Trophoblast cell (in vitro differentiated cells and primary cell): ENCODE data around the gene INO80E.

Experiments used
- DNase-seq, 2 donors: peaks; one replicate each; pipeline ENCODE4 v3.0.0-alpha.2; 2016
- H2AFZ ChIP-seq: 2 replicates; pipeline ENCODE4 v1.6.1; 2013; ENCODE audit warnings: low read length, moderate library complexity, mild to moderate bottlenecking; ENCODE audit not compliant: insufficient read depth, poor library complexity
- H2AK5ac ChIP-seq: 2 replicates; pipeline ENCODE4 v1.6.1; 2013; ENCODE audit warnings: mild to moderate bottlenecking, low read length
- H2BK120ac ChIP-seq: 2 replicates; pipeline ENCODE4 v1.6.1; 2013; ENCODE audit warnings: low read length, mild to moderate bottlenecking, moderate library complexity; ENCODE audit not compliant: insufficient read depth, poor library complexity
- H2BK12ac ChIP-seq: 2 replicates; pipeline ENCODE4 v1.6.1; 2013; ENCODE audit warnings: mild to moderate bottlenecking, low read length, moderate library complexity
- H2BK5ac ChIP-seq: 2 replicates; pipeline ENCODE4 v1.6.1; 2013; ENCODE audit warnings: low read length, low read depth, moderate library complexity, mild to moderate bottlenecking; ENCODE audit not compliant: poor library complexity
- H3K14ac ChIP-seq: 2 replicates; pipeline ENCODE4 v1.6.1; 2013; ENCODE audit warnings: mild to moderate bottlenecking, low read length
- H3K18ac ChIP-seq: 2 replicates; pipeline ENCODE4 v1.6.1; 2013; ENCODE audit warnings: mild to moderate bottlenecking, low read length
- H3K23ac ChIP-seq: 2 replicates; pipeline ENCODE4 v1.6.1; 2013; ENCODE audit warnings: low read length
- H3K27ac ChIP-seq: 2 replicates; pipeline ENCODE4 v1.5.1; 2013; ENCODE audit warnings: low read depth, mild to moderate bottlenecking, inconsistent platforms, low read length, moderate library complexity
- H3K27me3 ChIP-seq: 2 replicates; pipeline ENCODE4 v1.6.1; 2013; ENCODE audit warnings: inconsistent platforms, mild to moderate bottlenecking, low read length, moderate library complexity; ENCODE audit not compliant: insufficient read depth
- H3K36me3 ChIP-seq, 2 experiments: 1 replicate in 1 of 2; 2 replicates in 1 of 2; pipeline ENCODE4 v1.6.1; 2013; ENCODE audit warnings: low read length in 2 of 2, mild to moderate bottlenecking in 2 of 2, moderate library complexity in 1 of 2; ENCODE audit not compliant: insufficient read depth in 2 of 2, control insufficient read depth in 1 of 2
- H3K4ac ChIP-seq: 2 replicates; pipeline ENCODE4 v1.6.1; 2013; ENCODE audit warnings: low read depth, mild to moderate bottlenecking, low read length, moderate library complexity
- H3K4me1 ChIP-seq, 2 experiments: 1 replicate in 1 of 2; 2 replicates in 1 of 2; pipeline ENCODE4 v1.6.1; 2013; ENCODE audit warnings: low read length in 2 of 2, mild to moderate bottlenecking in 2 of 2, moderate library complexity in 1 of 2; ENCODE audit not compliant: insufficient read depth in 2 of 2, control insufficient read depth in 1 of 2
- H3K4me2 ChIP-seq: 2 replicates; pipeline ENCODE4 v1.6.1; 2013; ENCODE audit warnings: inconsistent platforms, mild to moderate bottlenecking, low read length, moderate library complexity
- H3K4me3 ChIP-seq: 2 replicates; pipeline ENCODE4 v1.5.1; 2013; ENCODE audit warnings: mild to moderate bottlenecking, low read depth, low read length, inconsistent platforms
- H3K79me1 ChIP-seq: one replicate; pipeline ENCODE4 v1.6.1; 2013; ENCODE audit warnings: low read length
- H3K79me2 ChIP-seq: 2 replicates; pipeline ENCODE4 v1.6.1; 2013; ENCODE audit warnings: low read length, mild to moderate bottlenecking; ENCODE audit not compliant: control insufficient read depth, insufficient read depth, poor library complexity
- H3K9ac ChIP-seq: 2 replicates; pipeline ENCODE4 v1.6.1; 2013; ENCODE audit warnings: mild to moderate bottlenecking, low read length
- H3K9me3 ChIP-seq: 2 replicates; pipeline ENCODE4 v1.6.1; 2013; ENCODE audit warnings: low read depth, mild to moderate bottlenecking, control low read depth, inconsistent platforms, low read length; ENCODE audit not compliant: insufficient read depth
- H4K12ac ChIP-seq: 2 replicates; pipeline ENCODE4 v1.6.1; 2013; ENCODE audit warnings: low read depth, mild to moderate bottlenecking, low read length, moderate library complexity
- H4K8ac ChIP-seq: 2 replicates; pipeline ENCODE4 v1.6.1; 2013; ENCODE audit warnings: low read depth, mild to moderate bottlenecking, low read length, moderate library complexity
- H4K91ac ChIP-seq: one replicate; pipeline ENCODE4 v1.6.1; 2013; ENCODE audit warnings: low read depth, mild to moderate bottlenecking, low read length, moderate library complexity
- WGBS: extraction: QIAGEN DNeasy Blood & Tissue Kit; methylation state at CpG from one replicate; pipeline ENCODE4 v1.1.7; 2013; ENCODE audit warnings: missing lambda C conversion rate; ENCODE audit not compliant: insufficient read length, insufficient coverage; ENCODE audit errors: extremely low coverage; 5-methylcytosine and 5-hydroxymethylcytosine counted together

INO80E gene

DNA sequence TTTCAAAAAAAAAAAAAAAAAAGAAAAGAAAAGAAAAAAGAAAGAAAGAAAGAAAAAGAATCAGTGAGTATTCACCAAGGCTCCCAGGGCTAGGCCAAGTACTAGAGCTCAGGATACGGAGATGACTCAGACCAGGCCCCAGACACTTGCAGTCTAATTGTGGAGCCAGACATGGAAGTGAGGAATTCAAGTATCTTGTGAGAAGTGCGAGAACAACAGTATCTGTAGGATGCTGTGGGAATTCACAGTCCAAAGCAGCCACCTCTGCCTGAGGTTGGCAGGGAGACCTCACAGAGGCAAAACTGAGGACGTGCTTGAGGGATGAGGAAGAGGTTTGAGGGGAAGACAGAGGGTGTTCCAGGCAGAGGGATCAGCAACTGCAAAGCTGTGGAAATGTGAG lies 55.5 kb downstream of the INO80E start:
- peaks cover 5% of the 10 kb centered on the region for H3K79me1 ChIP-seq
- no peak overlapping the region for H2BK120ac ChIP-seq
- H3K9ac ChIP-seq, result no peak overlapping the region
- H3K9me3 ChIP-seq, result peaks cover 3% of the 10 kb centered on the region
- H3K27ac ChIP-seq, result peak overlapping the region; percentile 22
- H3K4me2 ChIP-seq, result no peak overlapping the region
- no peak overlapping the region for H3K4me3 ChIP-seq
- H3K14ac ChIP-seq, result no peak overlapping the region
- H3K4me1 ChIP-seq, result peaks cover 3 to 14% of the 10 kb centered on the region in 2 experiments
- H3K27me3 ChIP-seq, result no peaks in the 10 kb centered on the region
- no CpG with 5 or more reads among the region's 3 CpGs for WGBS
- no peak overlapping the region for H4K91ac ChIP-seq
- H3K23ac ChIP-seq, result no peak overlapping the region
- no peak overlapping the region for H3K18ac ChIP-seq
- no peak overlapping the region for H2AFZ ChIP-seq
- no peak overlapping the region for H4K8ac ChIP-seq
- H3K4ac ChIP-seq, result no peak overlapping the region
- peaks cover 2% of the 10 kb centered on the region for H3K79me2 ChIP-seq
- no peak overlapping the region for H2BK5ac ChIP-seq
- no peak for DNase-seq
- H2AK5ac ChIP-seq, result no peak overlapping the region
- no peak overlapping the region for H4K12ac ChIP-seq
- H2BK12ac ChIP-seq, result no peak overlapping the region
- no peaks in the 10 kb centered on the region for H3K36me3 ChIP-seq

GRCh38 chr16:30052671-30053372 lies 56.8 kb downstream of the INO80E start:
- H3K9ac ChIP-seq, result peak overlapping the region; percentile 69
- H3K18ac ChIP-seq, result peak overlapping the region; percentile 92
- H3K4me1 ChIP-seq, result peaks cover 3 to 14% of the 10 kb centered on the region in 2 experiments
- H2BK12ac ChIP-seq, result peak overlapping the region; percentile 61
- peaks cover 2% of the 10 kb centered on the region for H3K79me2 ChIP-seq
- H3K23ac ChIP-seq, result no peak overlapping the region
- no peak overlapping the region for H2BK5ac ChIP-seq
- H3K4me3 ChIP-seq, result peak overlapping the region; percentile 73
- peaks cover 5% of the 10 kb centered on the region for H3K79me1 ChIP-seq
- peak overlapping the region; percentile 46 for H3K4ac ChIP-seq
- peak overlapping the region; percentile 60 for H2BK120ac ChIP-seq
- peak overlapping the region; percentile 83 for H4K91ac ChIP-seq
- H4K8ac ChIP-seq, result peak overlapping the region; percentile 93
- H3K9me3 ChIP-seq, result peaks cover 3% of the 10 kb centered on the region
- no peak overlapping the region for H3K27ac ChIP-seq
- WGBS, result no CpG with 5 or more reads among the region's 58 CpGs
- H2AFZ ChIP-seq, result peak overlapping the region; percentile 92
- no peak overlapping the region for H2AK5ac ChIP-seq
- H3K14ac ChIP-seq, result peak overlapping the region; percentile 93
- DNase-seq, result peak; percentile 94 to 98
- no peaks in the 10 kb centered on the region for H3K36me3 ChIP-seq
- peak overlapping the region; percentile 98 for H3K4me2 ChIP-seq
- peak overlapping the region; percentile 90 for H4K12ac ChIP-seq
- H3K27me3 ChIP-seq, result no peaks in the 10 kb centered on the region

- no peak overlapping the region for H3K14ac ChIP-seq
- H3K4me2 ChIP-seq, result peak overlapping the region; percentile 98
- H2BK120ac ChIP-seq, result no peak overlapping the region
- no peak overlapping the region for H3K23ac ChIP-seq
- H4K12ac ChIP-seq, result no peak overlapping the region
- H3K79me1 ChIP-seq, result peaks cover 5% of the 10 kb centered on the region
- H4K91ac ChIP-seq, result peak overlapping the region; percentile 38
- peak overlapping the region; percentile 44 for H4K8ac ChIP-seq
- no peak overlapping the region for H3K18ac ChIP-seq
- H3K27ac ChIP-seq, result no peak overlapping the region
- H2AFZ ChIP-seq, result peak overlapping the region; percentile 68
- no peak overlapping the region for H2AK5ac ChIP-seq
- H3K4me3 ChIP-seq, result peak overlapping the region; percentile 73
- whole genome bisulfite sequencing, result no CpG with 5 or more reads among the region's 19 CpGs
- H3K36me3 ChIP-seq, result no peaks in the 10 kb centered on the region
- peak; percentile 64 to 73 for DNase-seq
- peaks cover 3% of the 10 kb centered on the region for H3K9me3 ChIP-seq
- peaks cover 3 to 14% of the 10 kb centered on the region in 2 experiments for H3K4me1 ChIP-seq
- no peak overlapping the region for H2BK5ac ChIP-seq
- no peak overlapping the region for H3K4ac ChIP-seq
- H3K9ac ChIP-seq, result peak overlapping the region; percentile 69
- peaks cover 2% of the 10 kb centered on the region for H3K79me2 ChIP-seq
- H3K27me3 ChIP-seq, result no peaks in the 10 kb centered on the region
- no peak overlapping the region for H2BK12ac ChIP-seq
These were observed 57.5 kb downstream of the INO80E start for GRCh38 chr16:30053376-30054015.

DNA sequence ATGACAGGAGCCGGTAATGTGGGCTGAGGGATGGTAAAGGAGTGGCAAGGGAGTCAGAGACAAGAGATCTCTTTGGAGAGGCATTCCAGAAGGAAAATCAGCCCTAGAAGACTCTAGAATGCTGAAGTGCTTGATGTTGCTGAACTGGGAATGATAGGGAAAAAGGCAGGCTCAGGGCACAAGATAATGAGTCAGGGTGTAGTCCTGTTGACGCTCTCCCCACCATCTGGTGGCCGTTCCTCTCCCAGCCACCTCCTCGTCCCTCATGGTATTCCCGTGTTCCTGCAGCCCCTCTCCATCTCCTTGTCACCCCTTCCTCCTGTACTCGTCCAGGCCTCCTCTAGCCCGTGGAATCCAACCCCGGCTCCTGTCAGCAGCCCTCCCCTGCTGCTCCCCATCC lies 58.4 kb downstream of the INO80E start:
- Histone ChIP-seq H3K27ac (no peak overlapping the region), H3K23ac (peak overlapping the region; percentile 18), H3K4me3 (no peak overlapping the region), H3K27me3 (no peaks in the 10 kb centered on the region), H3K4me2 (no peak overlapping the region), H3K4ac (no peak overlapping the region), H2BK120ac (no peak overlapping the region), H3K18ac (no peak overlapping the region), H3K4me1 (peaks cover 3 to 14% of the 10 kb centered on the region in 2 experiments), H2AK5ac (no peak overlapping the region), H4K8ac (no peak overlapping the region), H3K79me1 (peaks cover 5% of the 10 kb centered on the region), H3K36me3 (no peaks in the 10 kb centered on the region), H4K91ac (no peak overlapping the region), H3K79me2 (peaks cover 2% of the 10 kb centered on the region), H2BK5ac (no peak overlapping the region), H2BK12ac (no peak overlapping the region), H4K12ac (no peak overlapping the region), H3K14ac (no peak overlapping the region), H3K9me3 (peaks cover 3% of the 10 kb centered on the region), H2AFZ (no peak overlapping the region), H3K9ac (peak overlapping the region; percentile 33)
- no CpG with 5 or more reads among the region's 8 CpGs for WGBS
- DNase-seq, result no peak
